Measurements from ENCODE around the gene KDM2A. TPM values are rescaled to one million over a fixed set of nuclear protein-coding genes. Genes with fewer than 3 reads are reported as not detected.
"Not testable (repeated sequence)": the region's sequence is repeated elsewhere in the genome, so short reads cannot be mapped to it uniquely, and the experiment has no call there.

The KDM2A gene
- polyA plus RNA-seq, 3 donors: 76.2 to 89.1 (median 88.0) TPM

GRCh38 chr11:67227726-67228125 lies 108.7 kb downstream of the KDM2A start:
- DNase-seq: no peak

DNA sequence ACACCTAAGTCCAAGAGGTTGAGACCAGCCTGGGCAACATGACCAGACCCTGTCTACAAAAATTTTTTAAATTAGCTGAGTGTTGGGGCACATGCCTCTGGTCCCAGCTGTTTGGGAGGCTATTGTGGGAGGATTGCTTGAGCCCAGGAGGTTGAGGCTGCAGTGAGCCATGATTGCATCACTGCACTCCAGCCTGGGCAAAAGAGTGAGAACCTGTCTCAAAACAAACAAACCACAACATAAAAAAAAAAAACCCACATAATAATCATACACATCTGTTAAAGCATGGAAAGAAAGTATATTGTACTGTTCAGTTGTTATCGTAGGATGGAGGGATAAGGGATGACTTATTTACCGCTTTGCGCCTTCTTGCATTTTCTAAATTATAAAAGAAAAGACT lies 111.3 kb downstream of the KDM2A start:
- DNase-seq: no peak

GRCh38 chr11:67230886-67231285 lies 111.8 kb downstream of the KDM2A start:
- DNase-seq: no peak

DNA sequence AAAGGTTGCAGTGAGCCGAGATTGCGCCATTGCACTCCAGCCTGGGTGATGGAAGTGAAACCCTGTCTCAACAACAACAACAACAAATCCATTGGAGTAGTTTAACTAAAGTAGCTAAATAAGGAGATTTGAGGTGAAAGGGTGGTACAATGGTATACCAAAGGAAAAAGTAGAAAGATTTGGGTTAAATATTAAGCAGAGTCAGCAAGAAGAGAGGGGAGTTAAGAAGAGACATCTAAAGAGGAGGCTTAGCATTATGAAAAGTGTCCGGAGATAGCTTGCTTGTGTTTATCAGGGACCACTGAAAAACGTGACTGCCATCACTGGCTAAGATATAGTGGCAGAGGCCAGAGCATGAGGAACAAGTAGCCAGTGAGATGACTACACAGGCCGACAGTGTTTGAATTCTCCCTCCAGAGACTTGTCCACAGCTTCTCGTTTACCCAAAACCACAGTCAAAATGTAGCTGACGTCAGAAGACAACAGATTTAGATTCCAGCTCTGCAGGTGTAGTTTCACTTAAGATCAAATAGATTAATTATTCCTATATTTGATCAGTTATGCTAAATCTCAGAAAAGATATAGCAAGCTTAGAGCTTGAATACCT lies 114.6 kb downstream of the KDM2A start:
- no peak for DNase-seq

DNA sequence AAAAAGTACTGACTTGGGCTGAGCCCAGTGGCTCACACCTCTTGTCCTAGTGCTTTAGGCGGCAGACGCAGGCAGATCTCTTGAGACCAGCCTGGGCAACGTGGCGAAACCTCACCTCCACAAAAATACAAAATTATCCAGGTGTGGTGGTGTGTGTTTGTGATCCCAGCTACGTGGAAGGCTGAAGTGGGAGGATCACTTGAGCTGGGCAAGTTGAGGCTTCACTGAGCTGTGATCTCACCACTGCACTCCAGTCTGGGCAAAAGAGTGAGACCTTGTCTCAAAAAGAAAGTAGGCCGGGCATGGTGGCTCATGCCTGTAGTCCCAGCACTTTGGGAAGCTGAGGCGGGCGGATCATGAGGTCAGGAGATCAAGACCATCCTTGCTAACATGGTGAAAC lies 115.5 kb downstream of the KDM2A start:
- DNase-seq: not testable (repeated sequence)

GRCh38 chr11:67237574-67237973 lies 118.5 kb downstream of the KDM2A start:
- no peak for DNase-seq

GRCh38 chr11:67238894-67239782 lies 120.1 kb downstream of the KDM2A start:
- DNase-seq: no peak

GRCh38 chr11:67239783-67240575 lies 120.9 kb downstream of the KDM2A start:
- DNase-seq: peak; percentile 97

DNA sequence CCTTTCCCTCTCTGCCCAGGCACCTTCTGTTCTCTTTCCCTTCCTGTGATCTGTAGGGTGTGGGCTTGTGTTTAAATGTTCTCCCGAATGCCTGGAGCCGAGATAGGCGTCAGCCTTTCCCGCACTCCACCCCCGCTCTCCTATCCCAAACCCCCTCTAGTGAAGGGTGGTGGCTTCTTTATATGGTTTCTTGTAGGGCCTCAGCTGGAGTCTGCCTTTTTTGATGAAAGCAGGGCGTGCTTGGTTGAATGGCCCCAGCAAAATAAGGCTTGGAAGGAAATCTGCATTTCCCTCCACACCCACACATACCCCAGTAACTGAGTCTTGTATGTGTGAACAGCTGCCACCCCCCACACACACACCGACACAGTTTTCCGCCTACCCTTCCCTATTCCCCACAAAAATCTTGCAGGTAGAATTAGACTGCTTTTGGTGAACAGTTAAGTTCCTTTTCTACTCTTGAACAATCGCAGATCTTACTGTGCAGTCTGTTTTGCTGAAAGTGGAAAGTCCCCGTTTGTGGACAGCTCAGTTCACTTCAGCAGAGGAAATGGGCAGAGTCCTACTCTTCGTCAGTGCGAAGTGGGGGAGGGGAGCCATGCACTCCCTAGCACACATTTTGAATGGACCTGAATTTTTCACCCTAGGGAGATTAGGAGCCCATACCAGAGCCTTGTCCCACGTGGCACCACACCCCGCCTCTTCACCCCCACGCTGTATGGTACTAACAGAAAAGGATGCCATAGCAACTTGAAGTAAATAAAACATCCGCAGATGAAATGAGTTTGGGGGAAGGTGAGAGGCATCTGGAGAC lies 121.7 kb downstream of the KDM2A start:
- DNase-seq: peak; percentile 73

DNA sequence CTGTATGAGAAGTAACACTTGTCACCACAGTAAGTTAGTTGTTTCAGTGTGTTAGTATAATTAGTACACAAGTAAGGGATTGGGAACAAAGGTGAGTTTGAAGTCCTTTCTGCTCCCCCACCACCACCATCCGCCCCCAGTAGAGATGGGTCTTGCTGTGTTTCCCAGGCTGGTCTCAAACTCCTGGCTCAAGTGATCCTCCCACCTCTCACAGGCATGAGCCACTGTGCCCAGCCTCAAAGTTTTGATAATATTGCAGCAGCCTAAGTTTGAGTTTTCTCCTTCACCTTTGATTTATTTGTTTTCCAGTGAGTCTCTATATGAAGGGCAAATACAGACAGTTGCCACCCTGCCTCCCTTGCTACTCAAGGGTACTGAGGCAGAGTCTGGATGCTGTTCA lies 123.5 kb downstream of the KDM2A start:
- no peak for DNase-seq

GRCh38 chr11:67243051-67243450 lies 124.0 kb downstream of the KDM2A start:
- DNase-seq: no peak

DNA sequence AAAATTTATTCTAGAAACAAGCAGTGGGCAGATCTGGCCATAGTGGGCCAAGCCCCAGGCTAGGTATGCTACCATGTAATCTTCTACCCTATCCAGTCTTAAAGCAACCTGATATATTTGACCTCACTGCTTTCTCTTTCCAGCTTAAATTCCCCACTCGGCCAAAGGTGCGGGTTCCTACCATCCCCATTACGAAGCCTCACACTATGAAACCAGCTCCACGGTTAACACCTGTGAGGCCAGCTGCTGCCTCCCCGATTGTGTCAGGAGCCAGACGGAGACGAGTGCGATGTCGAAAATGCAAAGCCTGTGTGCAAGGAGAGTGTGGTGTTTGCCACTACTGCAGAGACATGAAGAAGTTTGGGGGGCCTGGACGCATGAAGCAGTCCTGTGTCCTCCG lies 126.0 kb downstream of the KDM2A start:
- DNase-seq: no peak

- no peak for DNase-seq
Measured at GRCh38 chr11:67247946-67248550, 129.0 kb downstream of the KDM2A start.

GRCh38 chr11:67248653-67249052 lies 129.6 kb downstream of the KDM2A start:
- DNase-seq: no peak

GRCh38 chr11:67250059-67251043 lies 131.3 kb downstream of the KDM2A start:
- DNase-seq: no peak

- DNase-seq: no peak
Measured at GRCh38 chr11:67251841-67252240, 132.8 kb downstream of the KDM2A start.

GRCh38 chr11:67252831-67253239 lies 133.8 kb downstream of the KDM2A start:
- DNase-seq: no peak

DNA sequence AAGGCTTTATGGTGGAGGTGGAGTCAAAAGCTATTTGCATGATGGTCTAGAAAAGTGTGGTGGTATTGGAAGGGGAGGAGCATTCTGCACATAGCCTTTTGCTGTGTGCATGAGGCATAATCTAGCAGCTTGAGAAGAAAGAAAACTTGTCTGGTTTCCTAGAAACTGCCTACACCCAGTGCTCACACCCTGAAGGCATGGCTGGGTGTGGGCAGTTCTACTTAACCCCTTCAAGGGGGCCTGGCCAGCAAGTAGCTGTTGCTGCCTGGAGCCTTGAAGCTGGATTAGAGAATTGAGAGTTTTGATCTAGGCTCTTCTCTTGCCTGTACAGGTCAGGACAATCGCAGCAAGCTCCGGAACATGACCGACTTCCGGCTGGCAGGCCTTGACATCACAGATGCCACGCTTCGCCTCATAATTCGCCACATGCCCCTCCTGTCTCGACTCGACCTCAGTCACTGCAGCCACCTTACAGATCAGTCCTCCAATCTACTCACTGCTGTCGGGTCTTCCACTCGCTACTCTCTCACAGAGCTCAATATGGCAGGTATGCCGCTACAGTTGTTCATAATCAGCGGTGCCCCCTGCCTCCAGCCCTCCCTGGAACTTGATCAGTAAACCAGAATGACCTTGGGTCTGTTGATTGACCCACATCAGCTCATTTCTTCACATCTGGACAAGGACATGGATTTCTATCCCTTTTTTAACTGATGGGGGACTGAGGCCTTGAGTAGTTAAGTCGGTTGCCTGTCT lies 135.0 kb downstream of the KDM2A start:
- DNase-seq: peak; percentile 43

DNA sequence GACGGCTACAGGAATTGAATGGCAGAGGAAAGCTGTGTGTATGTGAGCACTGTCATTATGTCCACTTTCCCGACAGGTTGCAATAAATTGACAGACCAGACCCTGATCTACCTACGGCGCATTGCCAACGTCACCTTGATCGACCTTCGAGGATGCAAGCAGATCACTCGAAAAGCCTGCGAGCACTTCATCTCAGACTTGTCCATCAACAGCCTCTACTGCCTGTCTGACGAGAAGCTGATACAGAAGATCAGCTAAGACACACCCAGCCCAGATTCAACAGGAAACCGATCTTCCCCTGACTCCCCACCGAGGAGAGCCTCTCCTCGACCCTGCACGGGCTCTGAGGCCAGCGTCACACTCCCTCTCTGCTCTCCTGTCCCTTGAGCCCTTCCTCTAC lies 135.7 kb downstream of the KDM2A start:
- no peak for DNase-seq

Data from renal pelvis (tissue), 4 donors.